H1 (cell line): Measurements from ENCODE around the gene VNN1. TPM values are rescaled to one million over a fixed set of nuclear protein-coding genes. Genes with fewer than 3 reads are reported as not detected.

Source experiments
- KDM5A ChIP-seq: fragments of 200-600 bp; IDR thresholded peaks from 2 replicates; pipeline ENCODE4 v1.7.1; 2012; ENCODE audit warnings: mild to moderate bottlenecking, low read length, inconsistent platforms, mixed read lengths
- POLR2A ChIP-seq, 2 experiments: IDR thresholded peaks; 1 replicate in 1 of 2; 2 replicates in 1 of 2; pipeline ENCODE4 v1.6.1; 2011; ENCODE audit warnings: low read depth in 2 of 2, low read length in 2 of 2, mild to moderate bottlenecking in 2 of 2; ENCODE audit errors: control extremely low read depth in 1 of 2
- polyA plus RNA-seq, 7 experiments: library from polyadenylated mRNA; depleted of rRNA in 3 of 7; stranded (reverse) in 5 of 7; unstranded in 2 of 7; fragments of >200 nt in 5 of 7; fragments of 200-250 nt in 2 of 7; gene quantifications; 1 replicate in 5 of 7; 2 replicates in 1 of 7; 4 replicates in 1 of 7; pipeline versions ENCODE4 v1.2.1 to v1.2.3, GENCODE V29; 2011 to 2013; ENCODE audit warnings: missing spikeins in 2 of 7, mixed read lengths in 2 of 7
- total RNA-seq: library from RNA; stranded (reverse); fragmentation: NEBNext Ultra II Directional; extraction: Animal tissue kit (Norgen Biotek cat#: 25700); gene quantifications from 2 replicates; pipeline ENCODE4 v1.2.1, GENCODE V29; 2021
- TF ChIP-seq, protein P1 (sequence below), 3 experiments: IDR thresholded peaks; 1 replicate in 2 of 3; 2 replicates in 1 of 3; pipeline versions ENCODE4 v1.5.1 to v1.6.1; 2011; ENCODE audit warnings: low read length in 3 of 3, mild to moderate bottlenecking in 3 of 3, inconsistent platforms in 2 of 3, low read depth in 1 of 3, moderate library complexity in 1 of 3; ENCODE audit not compliant: insufficient read depth in 1 of 3; ENCODE audit errors: control extremely low read depth in 1 of 3

VNN1 gene
- total and polyA plus RNA-seq, 2 of the 8 experiments (the other 6 are each of a cell fraction or from before 2014, with no cell fraction given): not detected

DNA sequence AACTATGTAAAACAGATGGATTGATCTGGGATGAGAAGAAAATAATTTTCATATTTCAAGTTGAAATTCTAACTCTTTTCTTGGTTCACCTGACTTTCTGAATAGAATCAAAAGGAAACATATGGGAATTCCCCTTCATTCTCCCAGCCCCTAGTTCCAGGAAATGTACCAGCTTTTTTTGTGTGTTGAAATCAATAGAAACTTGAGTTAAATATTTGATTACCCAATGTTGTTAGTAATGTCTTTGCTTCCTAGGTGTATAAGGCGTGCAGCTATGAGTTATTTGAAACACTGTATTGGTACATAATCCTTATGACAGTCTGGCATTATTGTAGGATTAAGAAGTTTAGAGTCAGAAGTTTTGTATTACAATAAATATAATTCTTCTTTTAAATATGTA is 22.4 kb upstream of the VNN1 start (continued):
- TF ChIP-seq KDM5A (no peak), POLR2A (IDR thresholded peaks at IDR 0.05; ENCODE audit: control extremely low read depth in 1 of 2, low read depth in 2 of 2, low read length in 2 of 2) (no peak)
- TF ChIP-seq, protein P1, sequence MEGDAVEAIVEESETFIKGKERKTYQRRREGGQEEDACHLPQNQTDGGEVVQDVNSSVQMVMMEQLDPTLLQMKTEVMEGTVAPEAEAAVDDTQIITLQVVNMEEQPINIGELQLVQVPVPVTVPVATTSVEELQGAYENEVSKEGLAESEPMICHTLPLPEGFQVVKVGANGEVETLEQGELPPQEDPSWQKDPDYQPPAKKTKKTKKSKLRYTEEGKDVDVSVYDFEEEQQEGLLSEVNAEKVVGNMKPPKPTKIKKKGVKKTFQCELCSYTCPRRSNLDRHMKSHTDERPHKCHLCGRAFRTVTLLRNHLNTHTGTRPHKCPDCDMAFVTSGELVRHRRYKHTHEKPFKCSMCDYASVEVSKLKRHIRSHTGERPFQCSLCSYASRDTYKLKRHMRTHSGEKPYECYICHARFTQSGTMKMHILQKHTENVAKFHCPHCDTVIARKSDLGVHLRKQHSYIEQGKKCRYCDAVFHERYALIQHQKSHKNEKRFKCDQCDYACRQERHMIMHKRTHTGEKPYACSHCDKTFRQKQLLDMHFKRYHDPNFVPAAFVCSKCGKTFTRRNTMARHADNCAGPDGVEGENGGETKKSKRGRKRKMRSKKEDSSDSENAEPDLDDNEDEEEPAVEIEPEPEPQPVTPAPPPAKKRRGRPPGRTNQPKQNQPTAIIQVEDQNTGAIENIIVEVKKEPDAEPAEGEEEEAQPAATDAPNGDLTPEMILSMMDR (IDR thresholded peaks at IDR 0.05; ENCODE audit: control extremely low read depth in 1 of 3, insufficient read depth in 1 of 3, low read depth in 1 of 3, low read length in 3 of 3): no peak
